Measurements from ENCODE around the gene OR8S1.

Gene OR8S1

GRCh38 chr12:48557919-48558318, 32.5 kb downstream of the OR8S1 start:
- DNase-seq: no peak

- no peak for DNase-seq
These were observed 42.3 kb downstream of the OR8S1 start for GRCh38 chr12:48567731-48568130.

- DNase-seq: no peak
These were observed 44.5 kb downstream of the OR8S1 start, which contains the start of gene LALBA for GRCh38 chr12:48569946-48570345. Gene LALBA, minus strand, starts transcription at chr12:48570046. Its CDS starts 26 bp downstream, at chr12:48570020.

GRCh38 chr12:48572326-48572725, 46.9 kb downstream of the OR8S1 start:
- no peak for DNase-seq
